SHP77 treated with DMSO at 0.1 percent for 48 hours (cell line): ENCODE measurements around the gene POR.

Source experiments
- DNase-seq: peaks from one replicate; lab custom pipeline; 2025; lab: John Stamatoyannopoulos, UW

The POR gene

DNA sequence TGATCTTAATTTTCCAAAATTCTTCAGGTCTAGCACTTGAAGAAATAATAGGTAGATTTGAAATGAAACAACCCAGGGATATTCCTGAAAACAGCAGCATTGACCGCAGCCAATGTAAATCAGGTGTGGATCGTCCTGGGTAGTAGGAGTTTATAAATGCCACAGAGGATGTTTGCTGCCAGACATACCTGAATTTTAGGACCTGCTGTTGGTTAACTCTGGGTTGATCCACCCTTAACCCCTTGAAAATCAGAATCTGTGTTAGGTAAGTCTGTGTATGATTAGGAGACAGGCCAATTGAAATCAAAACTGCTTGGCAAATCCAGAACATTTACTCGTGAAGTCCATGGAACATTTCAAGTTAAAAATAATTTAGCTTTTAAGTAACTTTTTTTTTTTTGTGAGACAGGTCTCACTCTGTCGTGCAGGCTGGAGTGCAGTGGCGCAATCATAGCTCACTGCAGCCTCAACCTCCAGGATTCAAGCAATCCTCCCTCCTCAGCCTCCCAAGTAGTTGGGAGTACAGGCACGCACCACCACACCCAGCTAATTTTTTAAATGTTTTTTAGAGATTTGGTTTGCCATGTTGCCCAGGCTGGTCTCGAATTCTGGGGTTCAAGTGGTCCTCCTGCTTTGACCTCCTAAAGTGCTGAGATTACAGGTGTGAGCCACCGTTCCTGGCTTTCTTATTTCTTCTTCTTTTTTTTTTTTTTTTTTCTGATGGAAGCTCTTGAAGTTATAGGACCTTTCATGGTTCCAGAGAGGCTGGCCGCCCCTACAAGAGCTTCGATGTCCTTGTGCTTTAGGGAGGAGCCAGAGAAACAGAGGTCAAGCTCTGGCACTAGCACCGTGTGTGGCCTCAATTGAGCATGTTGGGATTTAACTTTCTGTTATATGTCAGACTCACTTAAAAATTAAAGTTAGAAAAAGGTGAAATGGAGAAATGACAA is 2.0 kb downstream of the POR start:
- DNase-seq: no peak

DNA sequence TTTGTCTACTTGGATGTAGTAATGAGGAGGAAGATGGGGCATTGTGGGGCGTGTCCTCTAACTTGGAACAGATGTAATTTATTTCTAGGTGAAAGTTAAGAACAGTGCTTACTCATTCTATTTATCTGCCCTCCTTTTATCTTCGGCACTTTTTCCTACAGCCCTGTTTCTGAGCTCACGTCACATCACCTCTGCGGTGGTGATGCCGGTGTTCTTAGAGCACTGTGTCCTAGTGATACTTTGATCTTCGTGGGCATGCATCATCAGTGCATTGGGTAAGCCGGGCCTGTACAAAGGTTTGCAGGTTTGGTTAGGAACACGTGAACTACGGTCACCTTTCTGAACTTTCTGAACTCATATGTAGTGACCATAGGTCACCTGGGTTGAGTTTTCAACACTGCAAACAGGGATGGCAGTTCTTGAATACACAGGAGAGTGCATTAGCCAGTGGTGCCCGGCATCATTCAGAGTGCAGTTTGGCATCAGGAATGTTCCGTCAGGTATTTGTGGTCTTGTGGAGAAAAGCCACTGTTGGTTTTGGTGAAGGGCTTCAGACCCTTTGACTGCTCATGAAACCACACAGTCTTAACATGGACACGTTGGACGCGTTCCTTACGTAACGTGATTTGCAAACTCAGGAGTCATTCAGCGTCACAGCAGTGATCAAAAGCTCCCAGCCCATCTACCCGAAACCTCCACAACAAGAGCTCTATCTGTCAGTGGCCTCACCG is 5.6 kb downstream of the POR start:
- no peak for DNase-seq

DNA sequence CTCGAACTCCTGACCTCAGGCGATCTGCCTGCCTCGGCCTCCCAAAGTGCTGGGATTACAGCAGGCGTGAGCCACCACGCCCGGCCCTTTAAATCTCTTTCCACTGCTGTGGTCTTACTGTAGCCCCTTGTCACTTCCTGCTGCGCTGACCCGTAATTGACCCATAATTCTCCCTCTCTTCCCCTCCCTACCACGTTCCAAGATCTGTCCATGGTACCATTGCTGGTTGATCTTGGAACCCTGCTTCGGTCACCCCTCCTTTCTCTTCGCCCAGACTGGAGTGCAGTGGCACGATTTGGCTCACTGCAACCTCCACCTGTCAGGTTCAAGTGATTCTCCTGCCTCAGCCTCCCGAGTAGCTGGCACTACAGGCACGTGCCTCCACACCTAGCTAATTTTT is 6.5 kb downstream of the POR start:
- no peak for DNase-seq

DNA sequence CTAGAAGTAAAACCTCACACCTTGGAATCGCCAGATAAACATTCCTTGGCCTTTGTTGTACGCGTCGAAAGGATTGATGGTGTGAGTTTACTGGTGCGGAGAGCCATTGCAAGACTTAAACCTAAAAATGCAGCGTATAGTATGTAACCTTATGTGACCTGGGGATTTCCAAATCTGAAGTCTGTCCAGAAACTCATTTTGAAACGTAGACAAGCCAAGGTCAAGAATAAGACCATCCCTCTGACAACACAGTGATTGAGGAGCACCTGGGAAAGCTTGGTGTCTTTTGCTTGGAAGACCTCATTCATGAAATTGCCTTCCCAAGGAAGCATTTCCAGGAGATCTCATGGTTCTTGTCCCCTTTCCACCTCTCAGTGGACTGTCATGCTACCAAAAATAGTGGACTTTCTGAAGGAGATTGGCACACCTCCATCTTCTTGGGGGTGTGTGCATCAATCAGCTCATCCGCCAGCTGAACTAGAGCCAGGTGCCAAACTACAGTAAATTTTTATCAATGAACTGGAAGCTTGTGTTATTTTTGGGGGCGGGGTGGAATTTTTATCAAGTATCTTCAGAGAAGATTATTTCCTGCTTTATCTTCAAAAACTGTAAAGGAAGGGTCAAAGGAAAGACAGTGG is 8.1 kb downstream of the POR start:
- no peak for DNase-seq

DNA sequence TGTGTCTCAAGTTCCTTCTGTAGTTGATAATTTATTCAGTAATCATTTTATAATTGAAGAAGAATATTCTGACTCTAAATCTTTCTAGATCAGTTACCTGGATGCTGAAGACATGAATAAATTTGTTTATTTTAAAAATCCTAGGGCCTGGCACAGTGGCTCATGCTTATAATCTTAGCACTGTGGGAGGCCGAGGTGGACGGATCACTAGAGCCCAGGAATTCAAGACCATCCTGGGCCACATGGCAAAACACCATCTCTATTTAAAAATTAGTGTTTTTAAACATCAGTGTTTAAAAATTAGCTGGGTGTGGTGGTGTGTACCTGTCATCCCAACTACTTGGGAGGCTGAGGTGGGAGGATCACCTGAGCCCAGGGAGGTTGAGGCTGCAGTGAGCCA is 9.3 kb downstream of the POR start:
- DNase-seq: no peak

DNA sequence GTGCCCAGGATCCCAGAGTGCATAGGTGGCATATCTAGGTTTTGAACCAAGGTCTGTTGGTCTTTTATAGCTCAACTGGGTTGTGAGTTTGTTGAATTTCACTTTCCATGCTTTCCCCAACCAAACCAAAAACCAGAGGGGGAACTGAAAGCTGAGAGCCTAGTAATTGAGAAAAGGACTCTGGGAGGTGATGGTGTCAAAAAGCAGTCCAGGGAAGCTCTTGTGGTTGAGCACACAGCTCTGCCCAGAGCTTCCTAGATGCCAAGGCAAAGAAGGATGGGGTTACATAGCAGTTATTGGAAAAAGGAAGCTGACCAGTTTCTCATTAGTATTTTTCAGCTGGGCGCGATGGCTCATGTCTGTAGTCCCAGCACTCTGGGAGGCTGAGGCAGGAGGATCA is 9.9 kb downstream of the POR start:
- DNase-seq: no peak

- no peak for DNase-seq
Observed at GRCh38 chr7:75925717-75926435, 10.9 kb downstream of the POR start.

GRCh38 chr7:75928568-75928914 is 13.6 kb downstream of the POR start:
- no peak for DNase-seq

- peak; percentile 93 for DNase-seq
Observed at GRCh38 chr7:75931680-75932079, 16.7 kb downstream of the POR start.

DNA sequence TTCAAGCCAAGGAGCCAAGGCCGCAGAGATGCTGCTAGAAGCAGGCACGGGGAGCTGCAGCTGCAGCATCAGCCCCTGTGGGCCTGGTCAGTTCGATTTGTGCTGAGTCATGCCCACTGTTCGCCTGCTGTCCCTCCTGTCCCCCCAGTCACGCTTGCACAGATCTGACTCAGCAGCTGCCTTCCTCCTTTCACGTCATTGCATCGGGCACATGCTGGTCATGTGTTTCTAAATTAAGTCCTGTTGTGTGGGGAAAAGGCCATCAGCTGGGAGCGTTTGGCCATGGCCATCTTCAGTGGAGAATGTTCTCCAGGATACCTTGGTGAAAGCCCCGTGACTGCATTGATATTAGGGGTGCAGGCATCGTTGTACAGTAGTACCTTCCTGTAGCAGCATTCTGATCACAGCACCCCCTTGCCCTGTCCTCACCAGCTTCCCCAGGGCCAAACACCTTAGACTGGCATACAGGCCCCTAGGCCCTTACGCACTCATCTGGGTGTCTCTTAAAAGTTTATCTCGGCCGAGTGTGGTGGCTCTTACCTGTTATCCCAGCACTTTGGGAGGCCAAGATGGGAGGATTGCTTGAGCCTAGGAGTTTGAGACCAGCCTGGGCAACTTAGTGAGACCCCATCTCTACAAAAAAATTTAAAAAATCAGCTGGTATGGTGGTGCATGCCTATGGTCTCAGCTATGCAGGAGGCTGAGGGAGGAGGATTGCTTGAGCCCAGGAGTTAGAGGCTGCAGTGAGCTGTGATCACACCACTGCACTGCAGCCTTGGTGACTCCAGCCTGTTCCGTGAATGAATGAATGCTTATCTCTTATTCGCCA is 23.2 kb downstream of the POR start:
- DNase-seq: peak; percentile 87

DNA sequence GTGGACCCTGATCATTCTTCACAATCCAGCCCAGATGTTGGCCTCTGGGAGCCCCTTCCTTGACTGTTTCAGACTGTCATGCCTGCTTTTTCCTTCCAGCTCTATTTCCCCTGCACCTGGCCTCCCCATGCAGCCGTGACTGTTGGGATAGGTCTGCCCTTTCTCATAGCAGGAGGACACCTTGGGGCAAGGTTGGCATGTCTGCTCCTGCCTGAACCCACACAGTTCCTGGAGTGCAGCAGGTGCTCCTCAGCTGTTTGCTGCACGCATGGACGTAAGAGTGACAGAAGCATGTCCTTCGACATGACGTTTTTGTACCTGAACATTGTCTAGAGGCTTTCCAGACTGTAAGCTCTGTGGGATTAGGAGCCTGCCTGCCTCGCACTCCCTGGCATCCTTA is 24.0 kb downstream of the POR start:
- DNase-seq: peak; percentile 45

DNA sequence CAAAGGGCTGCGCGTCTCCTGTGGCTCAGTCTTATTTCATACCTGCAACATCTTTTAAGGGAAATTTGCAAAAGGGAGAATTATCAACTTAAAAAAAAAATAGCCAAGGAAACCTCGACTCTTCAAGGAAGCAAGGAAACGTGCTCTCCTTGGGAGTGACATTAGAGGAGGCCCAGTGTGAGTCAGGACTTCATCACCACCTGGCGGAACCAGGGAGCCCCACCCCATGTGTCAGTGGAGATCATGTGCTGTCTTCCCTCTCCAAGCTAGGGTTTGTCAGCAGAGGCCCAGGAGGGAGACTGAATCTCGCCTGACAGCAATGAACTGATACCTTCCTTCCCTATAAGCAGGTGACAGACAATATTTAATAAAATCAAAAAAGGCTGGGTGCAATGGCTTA is 28.9 kb downstream of the POR start:
- DNase-seq: no peak

DNA sequence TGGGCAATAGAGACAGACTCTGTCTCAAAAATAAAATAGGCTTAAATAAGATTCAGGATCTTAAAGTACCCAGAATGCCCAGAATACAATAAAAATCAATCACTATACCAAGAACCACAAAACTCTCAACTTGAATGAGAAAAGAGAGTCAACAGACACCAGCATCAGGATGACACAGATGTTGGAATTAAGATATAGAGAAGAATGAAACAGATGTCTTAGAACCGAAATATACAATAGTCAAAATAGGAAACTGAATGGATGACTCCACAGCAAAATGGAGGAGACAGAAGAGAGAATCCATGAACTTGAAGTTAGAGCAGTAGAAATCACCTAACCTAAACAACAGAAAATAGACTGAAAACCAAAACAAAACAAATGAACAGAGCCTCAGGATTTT is 29.6 kb downstream of the POR start:
- no peak for DNase-seq

- DNase-seq: no peak
Observed at GRCh38 chr7:75945297-75946168, 30.6 kb downstream of the POR start.

GRCh38 chr7:75946207-75946855 is 31.4 kb downstream of the POR start:
- no peak for DNase-seq

GRCh38 chr7:75948179-75948578 is 33.2 kb downstream of the POR start:
- DNase-seq: no peak

DNA sequence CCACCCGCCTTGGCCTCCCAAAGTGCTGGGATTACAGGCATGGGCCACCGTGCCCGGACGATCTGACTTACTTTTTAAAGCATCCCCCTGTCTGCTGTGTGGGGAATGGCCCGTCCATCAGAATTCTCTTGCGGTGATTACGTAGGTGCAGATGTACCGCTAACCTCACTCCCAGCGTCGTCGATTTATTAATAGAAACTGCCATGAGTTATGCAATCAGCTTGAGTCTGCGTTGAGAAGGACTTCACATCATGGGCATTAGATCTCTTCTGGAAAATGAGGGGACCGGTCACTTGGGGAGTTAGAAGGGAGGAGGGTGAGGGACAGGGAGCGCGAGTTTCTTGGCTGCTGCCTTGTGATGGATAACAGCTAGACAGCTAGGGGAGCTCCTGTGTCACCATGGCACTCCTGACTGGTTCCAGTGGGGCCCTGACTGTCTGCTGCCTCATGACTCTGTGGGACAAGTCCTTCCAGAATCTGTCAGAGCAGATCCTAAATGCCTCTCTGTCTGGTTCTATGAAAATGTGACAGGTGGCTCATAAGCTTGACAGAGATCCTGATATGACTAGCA is 35.2 kb downstream of the POR start:
- DNase-seq: no peak

GRCh38 chr7:75951506-75951905 is 36.6 kb downstream of the POR start:
- DNase-seq: no peak

- DNase-seq: no peak
Observed at GRCh38 chr7:75953431-75953830, 38.5 kb downstream of the POR start.

- DNase-seq: no peak
Observed at GRCh38 chr7:75953931-75954330, 39.0 kb downstream of the POR start.
